Stimulated activated CD8-positive, alpha-beta memory T cell treated with anti-CD3 and anti-CD28 coated beads, Interleukin-4, amount 100 ng/mL, for 24 hours (primary cell): ENCODE data around the gene COPS9.

Source experiments
- DNase-seq: peaks from one replicate; pipeline ENCODE4 v3.0.0-alpha.2; 2020; ENCODE audit warnings: low read depth

COPS9 gene

GRCh38 chr2:240134466-240134865, 1.6 kb downstream of the COPS9 start:
- DNase-seq, result no peak

- no peak for DNase-seq
Measured at GRCh38 chr2:240133401-240133800, 2.7 kb downstream of the COPS9 start.

DNA sequence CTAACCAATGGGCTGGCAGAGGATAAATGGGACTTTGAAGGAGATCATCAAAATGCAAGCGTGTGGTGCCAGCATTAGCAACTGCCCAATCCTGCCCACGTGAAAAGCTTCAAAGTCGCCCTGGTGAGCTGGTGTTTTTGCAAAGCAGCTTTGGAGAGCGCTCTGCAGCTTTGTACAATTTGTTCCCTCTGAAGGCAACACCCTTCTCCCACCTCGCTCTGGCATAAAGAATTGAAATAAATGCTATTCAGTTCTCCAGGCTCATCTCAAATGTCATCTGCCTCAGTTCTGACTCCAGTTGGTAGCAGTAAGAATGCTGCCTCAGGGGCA, 3.5 kb downstream of the COPS9 start:
- no peak for DNase-seq

GRCh38 chr2:240131941-240132650, 4.0 kb downstream of the COPS9 start:
- DNase-seq, result no peak

GRCh38 chr2:240131296-240131695, 4.8 kb downstream of the COPS9 start:
- DNase-seq, result no peak

GRCh38 chr2:240130393-240131195, 5.5 kb downstream of the COPS9 start:
- no peak for DNase-seq

DNA sequence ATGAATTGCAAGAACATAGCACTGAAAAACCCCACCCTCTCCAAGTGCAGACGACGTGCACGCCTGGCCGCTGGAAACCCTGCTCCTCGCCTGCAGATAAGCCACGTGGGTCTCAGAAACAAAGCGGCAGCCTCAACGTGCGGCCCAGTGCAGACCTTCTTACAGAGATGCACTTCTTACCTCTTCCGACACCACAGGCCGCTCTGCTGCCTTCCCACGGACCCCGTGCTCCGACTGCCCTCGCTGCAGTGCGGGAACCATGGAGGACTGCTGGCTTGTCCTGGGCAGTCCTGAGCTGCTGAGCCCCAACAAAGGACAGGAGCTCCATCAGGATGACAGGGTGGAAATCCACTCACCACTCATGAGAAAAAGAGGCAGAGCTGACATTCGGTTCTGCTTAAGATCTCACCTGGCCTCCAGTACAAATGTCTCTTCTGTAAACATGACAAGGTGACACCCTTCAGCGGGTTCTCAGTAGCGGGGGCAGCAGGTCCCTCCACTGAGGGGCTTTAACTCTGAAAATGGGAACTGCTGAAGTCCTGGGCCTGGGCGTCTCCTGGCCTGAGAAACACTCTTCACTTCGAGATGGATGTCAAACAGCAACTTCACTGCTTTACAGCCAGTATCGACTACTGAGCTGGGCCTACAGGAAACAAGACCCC, 6.2 kb downstream of the COPS9 start:
- no peak for DNase-seq

DNA sequence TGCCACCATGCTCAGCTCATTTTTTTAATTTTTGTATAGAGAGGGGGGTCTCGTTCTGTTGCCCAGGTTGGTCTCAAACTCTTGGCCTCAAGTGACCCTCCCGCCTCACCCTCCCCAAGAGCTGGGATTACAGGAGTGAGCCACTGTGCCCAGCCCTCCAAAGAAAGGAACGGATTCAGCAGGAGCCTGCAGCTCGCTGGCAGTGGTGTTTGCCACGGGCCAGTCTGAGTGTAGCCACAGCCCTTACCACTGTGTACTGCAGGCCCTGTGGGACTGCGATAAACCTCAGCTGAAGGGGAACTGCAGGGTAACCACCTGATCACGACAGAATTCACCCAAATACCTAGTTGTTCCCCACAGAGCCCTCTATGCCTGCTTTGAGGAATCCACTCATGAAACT, 6.8 kb downstream of the COPS9 start:
- no peak for DNase-seq

- DNase-seq, result no peak
Measured at GRCh38 chr2:240128608-240129145, 7.4 kb downstream of the COPS9 start.

GRCh38 chr2:240127911-240128607, 8.0 kb downstream of the COPS9 start:
- no peak for DNase-seq

DNA sequence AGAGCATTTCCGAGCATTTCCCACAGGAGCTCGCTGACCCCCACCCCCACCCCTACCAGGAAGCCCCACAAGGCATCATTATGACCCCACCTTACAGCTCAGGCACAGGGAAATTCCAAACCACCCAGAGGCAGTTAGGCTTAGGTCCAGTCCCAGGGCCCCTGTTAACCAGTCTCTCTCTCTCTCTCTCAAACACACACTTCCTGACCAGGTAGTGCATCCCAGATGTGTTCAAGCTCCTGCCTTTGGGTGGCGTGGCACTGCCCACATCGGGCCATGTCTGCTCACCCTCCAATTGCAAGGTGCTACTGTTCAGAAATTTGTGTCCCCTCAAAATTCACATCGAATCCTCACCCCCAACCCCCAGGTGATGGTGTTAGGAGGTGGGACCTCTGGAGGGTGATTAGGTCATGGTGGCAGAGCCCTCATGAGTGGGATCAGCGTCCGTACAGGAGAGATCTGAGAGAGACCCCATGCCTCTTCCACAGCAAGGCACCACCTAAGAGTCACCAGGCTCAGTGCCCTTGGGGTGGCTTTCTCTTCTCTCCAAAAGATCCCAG, 8.8 kb downstream of the COPS9 start:
- no peak for DNase-seq

DNA sequence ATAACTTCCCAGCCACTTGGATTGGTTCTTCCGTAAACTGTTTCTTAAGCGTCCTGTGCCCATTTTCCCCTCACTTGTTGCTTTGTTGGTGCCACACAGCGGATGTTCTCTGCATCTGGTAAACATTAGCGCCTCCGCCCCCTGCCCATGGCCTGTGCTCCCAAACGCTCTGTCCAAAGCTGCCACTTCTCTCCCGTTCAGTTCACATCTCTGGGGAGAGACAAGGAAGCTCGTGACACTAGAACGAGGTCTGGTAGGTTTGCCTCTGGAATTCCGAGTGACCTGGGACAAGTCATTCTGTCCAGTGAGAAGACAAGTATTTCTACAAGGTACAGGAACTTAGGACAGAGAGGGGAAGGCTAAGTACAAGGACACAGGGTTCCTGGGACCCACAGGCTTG, 9.4 kb downstream of the COPS9 start:
- no peak for DNase-seq

GRCh38 chr2:240125742-240126141, 10.4 kb downstream of the COPS9 start:
- no peak for DNase-seq

GRCh38 chr2:240124651-240125030, 11.5 kb downstream of the COPS9 start:
- no peak for DNase-seq

DNA sequence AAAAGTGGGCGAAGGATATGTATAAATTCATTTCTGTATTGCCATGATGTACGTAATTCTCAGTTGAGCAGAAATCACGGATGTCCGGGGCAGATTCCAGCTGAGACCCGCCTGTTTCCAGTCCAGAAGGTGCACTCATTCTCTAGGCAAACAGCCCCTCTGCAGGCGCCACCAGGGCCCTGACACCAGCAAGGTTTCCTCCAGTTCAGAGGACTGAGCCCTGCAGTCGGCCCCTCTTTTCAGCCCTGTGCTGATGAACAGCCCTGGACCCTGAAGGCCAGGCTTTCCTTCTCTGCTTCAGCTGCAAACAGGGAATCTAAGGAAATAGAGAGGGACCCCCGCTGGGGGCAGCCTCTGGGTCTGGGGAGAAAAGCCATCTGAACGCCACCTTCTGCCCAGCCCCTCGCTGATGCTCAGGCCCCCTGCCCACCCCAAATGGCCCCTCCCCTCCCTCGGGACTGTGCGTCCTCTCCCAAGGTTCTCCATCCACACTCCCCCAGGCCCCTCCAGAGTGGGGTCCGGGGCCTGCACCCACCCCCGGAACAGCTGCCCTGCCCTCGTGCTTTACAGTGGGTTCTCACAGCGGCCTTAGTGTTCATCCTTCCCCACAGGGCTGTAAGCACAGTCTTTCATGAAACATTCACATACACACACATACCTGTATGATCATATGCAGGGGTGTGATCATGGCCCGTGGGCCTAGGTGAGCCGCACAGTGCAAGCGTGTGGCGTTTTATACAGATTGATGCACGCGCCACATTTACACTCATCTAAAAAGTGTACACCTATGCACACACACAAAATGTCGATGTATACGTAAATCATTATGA, 12.1 kb downstream of the COPS9 start:
- DNase-seq, result no peak

GRCh38 chr2:240121675-240122074, 14.4 kb downstream of the COPS9 start:
- no peak for DNase-seq

DNA sequence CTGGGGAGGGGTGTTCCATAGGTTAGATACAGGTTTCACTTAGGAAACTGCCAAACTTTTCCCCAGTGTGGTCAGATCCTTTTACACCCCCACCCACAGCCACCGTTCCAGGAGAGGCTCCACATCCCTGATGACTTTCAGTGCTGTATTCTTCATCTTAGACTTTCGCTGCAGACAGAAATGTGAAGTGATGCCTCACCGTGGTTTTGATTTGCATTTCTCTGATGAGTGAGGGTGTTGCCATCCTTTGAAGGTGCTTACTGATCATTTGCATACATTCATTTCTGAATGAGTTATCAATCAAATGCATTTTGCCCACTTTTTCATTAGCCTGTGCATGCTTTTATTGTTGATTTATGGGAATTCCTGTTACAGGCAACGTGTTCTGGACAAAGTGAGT, 14.9 kb downstream of the COPS9 start:
- no peak for DNase-seq

DNA sequence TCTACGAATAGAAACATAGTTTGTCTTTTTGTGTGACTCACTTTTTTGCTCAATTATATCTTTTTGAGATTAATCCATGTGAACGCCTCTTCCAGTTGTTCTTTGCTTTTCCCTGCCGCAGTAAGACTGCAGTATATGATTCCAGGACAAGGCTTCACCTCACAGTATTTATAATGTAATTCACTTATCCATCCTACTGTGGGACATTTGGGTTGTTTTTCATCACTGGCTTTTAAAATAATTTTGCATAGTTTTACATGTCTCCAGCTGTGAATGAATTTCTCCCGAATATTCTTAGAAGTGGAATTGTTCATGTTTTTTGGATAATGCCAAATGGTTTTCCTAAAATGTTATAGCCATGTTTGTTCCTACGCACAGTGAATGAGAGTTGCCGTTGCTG, 21.9 kb downstream of the COPS9 start:
- no peak for DNase-seq

DNA sequence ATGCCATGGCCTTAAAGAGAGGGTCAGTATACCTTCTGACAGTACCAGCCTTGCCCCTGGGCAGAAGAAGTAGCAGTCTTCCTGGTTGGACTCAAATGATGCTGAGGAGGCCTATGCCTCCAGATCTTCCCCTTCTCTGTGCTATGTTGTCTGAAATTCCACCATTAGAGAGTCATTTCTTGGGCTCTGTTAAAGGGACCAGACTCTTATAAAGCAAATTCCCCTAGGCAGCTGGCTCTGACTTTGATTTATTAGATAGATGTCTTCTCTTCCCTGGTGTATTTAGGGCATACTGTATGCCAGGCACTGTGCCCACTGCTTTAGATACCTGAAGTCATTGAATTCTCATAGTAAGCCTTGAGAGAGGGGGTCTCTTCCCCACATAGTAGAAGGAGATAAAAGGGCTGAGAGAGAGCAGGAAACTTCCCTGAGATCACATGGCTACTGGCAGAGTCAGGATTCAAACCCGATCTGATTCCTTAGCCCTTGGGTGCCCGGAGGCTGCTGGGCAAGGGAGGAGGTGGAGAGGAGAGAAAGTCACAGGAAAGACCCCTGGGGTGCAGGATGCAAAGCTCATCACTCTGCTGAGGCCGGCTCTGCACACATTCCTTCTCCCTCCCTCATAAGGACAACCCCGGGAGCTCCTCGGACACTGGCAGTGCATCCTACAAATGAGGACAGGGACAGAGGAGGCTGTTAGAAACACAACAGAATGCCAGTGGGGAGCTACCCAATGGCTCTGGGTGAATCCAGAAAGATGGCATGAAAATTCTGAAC, 23.0 kb downstream of the COPS9 start:
- no peak for DNase-seq

- DNase-seq, result no peak
Measured at GRCh38 chr2:240111253-240111652, 24.9 kb downstream of the COPS9 start.
